Measurements from ENCODE around the gene SLC16A1. TPM values are rescaled to one million over a fixed set of nuclear protein-coding genes. Genes with fewer than 3 reads are reported as not detected.

Gene SLC16A1
- total RNA-seq, 1 donor from 2014 or later = 58.7 TPM

DNA sequence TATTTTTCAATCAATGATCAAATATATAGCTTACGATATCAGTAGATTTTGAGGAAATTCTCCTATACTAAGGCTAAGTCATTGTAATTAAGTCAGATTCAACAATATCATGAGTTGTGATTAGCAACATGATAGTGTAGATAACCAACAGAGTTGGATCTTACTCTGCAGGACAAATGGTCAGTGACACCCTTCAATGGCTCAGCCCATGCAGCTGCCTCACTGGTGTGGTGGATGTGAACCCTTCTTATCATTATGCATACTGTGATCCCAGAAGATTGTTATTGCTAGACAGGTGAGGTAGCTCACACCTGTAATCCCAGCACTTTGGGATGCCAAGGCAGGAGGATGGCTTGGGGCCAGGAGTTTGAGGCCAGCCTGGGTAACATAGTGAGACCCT lies 5.6 kb downstream of the SLC16A1 start:
- Mint-ChIP-seq H3K4me1 (ENCODE audit: unreplicated experiment) (peaks cover 40% of the 10 kb centered on the region), H3K27ac (ENCODE audit: unreplicated experiment) (no peak overlapping the region), H3K4me3 (ENCODE audit: unreplicated experiment) (no peak overlapping the region), H3K36me3 (ENCODE audit: unreplicated experiment) (no peaks in the 10 kb centered on the region), H3K9me3 (ENCODE audit: unreplicated experiment) (no peaks in the 10 kb centered on the region), H3K27me3 (ENCODE audit: unreplicated experiment) (no peaks in the 10 kb centered on the region)
- no peak for DNase-seq (ENCODE audit: extremely low spot score, unreplicated experiment)
- TF ChIP-seq, protein P1, sequence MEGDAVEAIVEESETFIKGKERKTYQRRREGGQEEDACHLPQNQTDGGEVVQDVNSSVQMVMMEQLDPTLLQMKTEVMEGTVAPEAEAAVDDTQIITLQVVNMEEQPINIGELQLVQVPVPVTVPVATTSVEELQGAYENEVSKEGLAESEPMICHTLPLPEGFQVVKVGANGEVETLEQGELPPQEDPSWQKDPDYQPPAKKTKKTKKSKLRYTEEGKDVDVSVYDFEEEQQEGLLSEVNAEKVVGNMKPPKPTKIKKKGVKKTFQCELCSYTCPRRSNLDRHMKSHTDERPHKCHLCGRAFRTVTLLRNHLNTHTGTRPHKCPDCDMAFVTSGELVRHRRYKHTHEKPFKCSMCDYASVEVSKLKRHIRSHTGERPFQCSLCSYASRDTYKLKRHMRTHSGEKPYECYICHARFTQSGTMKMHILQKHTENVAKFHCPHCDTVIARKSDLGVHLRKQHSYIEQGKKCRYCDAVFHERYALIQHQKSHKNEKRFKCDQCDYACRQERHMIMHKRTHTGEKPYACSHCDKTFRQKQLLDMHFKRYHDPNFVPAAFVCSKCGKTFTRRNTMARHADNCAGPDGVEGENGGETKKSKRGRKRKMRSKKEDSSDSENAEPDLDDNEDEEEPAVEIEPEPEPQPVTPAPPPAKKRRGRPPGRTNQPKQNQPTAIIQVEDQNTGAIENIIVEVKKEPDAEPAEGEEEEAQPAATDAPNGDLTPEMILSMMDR (IDR thresholded peaks at IDR 0.05) = no peak

DNA sequence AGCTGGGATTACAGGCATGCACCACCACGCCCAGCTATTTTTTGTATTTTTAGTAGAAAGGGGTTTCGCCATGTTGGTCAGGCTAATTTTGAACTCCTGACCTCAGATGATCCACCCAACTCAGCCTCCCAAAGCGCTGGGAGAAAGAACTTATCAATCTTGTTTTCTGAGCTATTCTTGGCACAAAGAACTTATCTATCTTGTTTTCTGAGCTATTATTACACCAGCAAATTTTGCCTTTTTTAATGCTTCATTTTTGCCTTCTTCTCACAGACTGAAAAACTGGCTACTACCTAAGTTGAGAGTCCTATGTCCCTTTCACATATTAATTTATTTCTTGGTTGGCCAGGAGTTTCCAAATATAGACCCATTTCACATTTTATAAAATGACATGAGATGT lies 9.3 kb downstream of the SLC16A1 start:
- no peak for DNase-seq (ENCODE audit: extremely low spot score, unreplicated experiment)
- no peaks in the 10 kb centered on the region for H3K27me3 Mint-ChIP-seq (ENCODE audit: unreplicated experiment)
- H3K4me3 Mint-ChIP-seq (ENCODE audit: unreplicated experiment) = no peak overlapping the region
- H3K4me1 Mint-ChIP-seq (ENCODE audit: unreplicated experiment) = peaks cover 16% of the 10 kb centered on the region
- peaks cover 4% of the 10 kb centered on the region for H3K36me3 Mint-ChIP-seq (ENCODE audit: unreplicated experiment)
- H3K27ac Mint-ChIP-seq (ENCODE audit: unreplicated experiment) = no peak overlapping the region
- TF ChIP-seq, protein P1 (IDR thresholded peaks at IDR 0.05) = no peak
- no peaks in the 10 kb centered on the region for H3K9me3 Mint-ChIP-seq (ENCODE audit: unreplicated experiment)

DNA sequence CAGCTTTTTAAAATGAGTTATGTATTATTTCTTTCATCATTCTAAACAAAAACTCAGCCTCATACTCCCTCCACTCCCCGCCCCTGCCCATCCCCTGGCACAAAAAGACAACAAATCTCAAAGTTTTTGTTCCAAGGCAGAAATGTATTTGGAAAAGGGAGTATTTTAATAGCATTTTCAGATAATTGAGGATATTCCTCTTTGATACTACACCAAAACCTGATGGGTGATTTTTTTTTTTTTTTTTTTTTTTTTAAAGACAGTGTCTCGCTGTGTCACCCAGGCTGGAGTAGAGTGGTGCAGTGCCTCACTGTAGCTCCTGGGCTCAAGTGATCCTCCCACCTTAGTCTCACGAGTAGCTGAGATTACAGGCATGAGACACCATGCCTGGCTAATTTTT lies 16.2 kb downstream of the SLC16A1 start:
- TF ChIP-seq, protein P1 (IDR thresholded peaks at IDR 0.05) = no peak
- Mint-ChIP-seq H3K4me1 (ENCODE audit: unreplicated experiment) (peaks cover 38% of the 10 kb centered on the region), H3K27me3 (ENCODE audit: unreplicated experiment) (no peaks in the 10 kb centered on the region), H3K4me3 (ENCODE audit: unreplicated experiment) (no peak overlapping the region), H3K9me3 (ENCODE audit: unreplicated experiment) (no peaks in the 10 kb centered on the region), H3K36me3 (ENCODE audit: unreplicated experiment) (peaks cover 4% of the 10 kb centered on the region), H3K27ac (ENCODE audit: unreplicated experiment) (no peak overlapping the region)
- no peak for DNase-seq (ENCODE audit: extremely low spot score, unreplicated experiment)

DNA sequence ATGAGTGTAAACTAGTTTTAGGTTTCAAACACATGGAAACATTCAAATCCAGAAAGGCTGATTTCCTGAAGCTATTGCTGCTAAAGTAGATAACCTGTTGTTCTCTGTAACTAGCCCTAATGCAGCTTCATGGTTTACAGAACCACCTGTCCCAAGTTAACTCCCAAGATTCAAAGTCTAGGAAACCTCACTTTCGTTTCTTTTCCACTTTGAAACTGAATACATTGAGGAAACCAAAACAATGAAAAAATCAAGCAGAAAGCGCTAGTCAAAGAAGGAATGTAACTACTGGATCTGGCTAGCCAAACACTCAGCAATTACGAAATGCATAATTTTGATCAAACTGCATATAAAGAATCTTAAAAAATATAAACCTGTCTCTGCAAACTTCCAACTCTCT lies 17.8 kb downstream of the SLC16A1 start:
- H3K27me3 Mint-ChIP-seq (ENCODE audit: unreplicated experiment) = no peaks in the 10 kb centered on the region
- DNase-seq (ENCODE audit: extremely low spot score, unreplicated experiment) = no peak
- H3K36me3 Mint-ChIP-seq (ENCODE audit: unreplicated experiment) = peaks cover 4% of the 10 kb centered on the region
- H3K9me3 Mint-ChIP-seq (ENCODE audit: unreplicated experiment) = no peaks in the 10 kb centered on the region
- peak overlapping the region; percentile 59 for H3K27ac Mint-ChIP-seq (ENCODE audit: unreplicated experiment)
- TF ChIP-seq, protein P1 (IDR thresholded peaks at IDR 0.05) = no peak
- peaks cover 45% of the 10 kb centered on the region for H3K4me1 Mint-ChIP-seq (ENCODE audit: unreplicated experiment)
- H3K4me3 Mint-ChIP-seq (ENCODE audit: unreplicated experiment) = peak overlapping the region; percentile 3

DNA sequence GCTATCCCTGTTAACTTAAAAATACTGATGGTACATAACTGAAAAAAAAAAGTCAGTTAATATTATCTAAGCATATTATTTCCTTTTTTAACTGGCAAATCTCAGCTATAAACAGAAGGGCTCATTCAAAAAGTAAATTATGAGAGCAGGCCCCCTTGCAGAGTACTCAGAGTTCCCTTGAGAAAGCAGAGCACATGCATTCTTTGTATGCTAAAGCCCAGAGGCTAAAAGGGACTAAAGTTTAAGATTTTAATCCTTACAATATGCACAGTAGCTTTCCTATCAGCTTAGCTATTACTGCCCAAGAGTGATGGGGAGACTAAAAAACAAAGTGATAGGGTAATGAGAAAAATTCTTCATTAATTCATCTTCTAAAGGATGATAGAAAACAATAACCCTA lies 18.5 kb downstream of the SLC16A1 start:
- Mint-ChIP-seq H3K27ac (ENCODE audit: unreplicated experiment) (peak overlapping the region; percentile 59), H3K4me1 (ENCODE audit: unreplicated experiment) (peaks cover 45% of the 10 kb centered on the region), H3K36me3 (ENCODE audit: unreplicated experiment) (no peaks in the 10 kb centered on the region), H3K9me3 (ENCODE audit: unreplicated experiment) (no peaks in the 10 kb centered on the region), H3K4me3 (ENCODE audit: unreplicated experiment) (peak overlapping the region; percentile 3), H3K27me3 (ENCODE audit: unreplicated experiment) (no peaks in the 10 kb centered on the region)
- TF ChIP-seq, protein P1 (IDR thresholded peaks at IDR 0.05) = no peak
- DNase-seq (ENCODE audit: extremely low spot score, unreplicated experiment) = no peak
